GM12878 (cell line): ENCODE results near the gene INIP. TPM values are rescaled to one million over a fixed set of nuclear protein-coding genes. Genes with fewer than 3 reads are reported as not detected.

Experiments used
- ATAC-seq: fragments of 200-7000 bp; cut with Tn5 transposase; 3 replicates; pipeline ENCODE4 v1.9.1; 2020; ENCODE audit warnings: mild to moderate bottlenecking, moderate library complexity
- BruUV-seq: library from RNA; stranded (reverse); fragments of 400-500 nt; replicated peaks from 2 replicates; lab custom pipeline; 2021; lab: Mats Ljungman, UMichigan
- CTCF ChIA-PET: fragments of 300-600 bp; sonication (Branson Sonifier 250); formaldehyde crosslinking; extraction: SDS; loops from one replicate; lab custom pipeline; 2021; ENCODE audit warnings: inconsistent platforms; lab: Yijun Ruan, JAX
- POLR2A ChIA-PET: fragments of 350-600 bp; formaldehyde crosslinking; extraction: SDS; loops from one replicate; lab custom pipeline; 2021; ENCODE audit warnings: inconsistent platforms; lab: Charles Lee
- RAD21 ChIA-PET: fragments of 300-600 bp; sonication (Branson Sonifier 250); formaldehyde crosslinking; loops from one replicate; lab custom pipeline; 2023; ENCODE audit warnings: antibody characterized with exemption; ENCODE audit not compliant: unreplicated experiment; lab: Charles Lee
- SMC1A ChIA-PET: fragments of 300-600 bp; sonication (Branson Sonifier 250); formaldehyde crosslinking; loops from one replicate; lab custom pipeline; 2023; ENCODE audit not compliant: unreplicated experiment, uncharacterized antibody; lab: Charles Lee
- DNase-seq: peaks from one replicate; pipeline ENCODE4 v3.0.0-alpha.2; 2011; ENCODE audit warnings: low read depth, low spot score
- FAIRE-seq: peaks from 3 replicates; lab custom pipeline; 2011; peaks lifted over from hg19 to GRCh38; lab: Jason Lieb, UNC
- H2AFZ ChIP-seq: 2 replicates; pipeline ENCODE4 v1.6.0; 2011; ENCODE audit warnings: low read depth, low read length, control low read depth; ENCODE audit not compliant: control insufficient read depth
- H3K27ac ChIP-seq: 2 replicates; pipeline ENCODE4 v1.5.1; 2011; ENCODE audit warnings: control low read depth; ENCODE audit not compliant: control insufficient read depth, insufficient read depth
- H3K27me3 ChIP-seq, 2 experiments: replicated peaks in 1 of 2; 2 replicates each; pipeline versions ENCODE4 v1.6.0 to v1.6.1; 2011; ENCODE audit warnings: low read length in 1 of 2; ENCODE audit not compliant: control insufficient read depth in 2 of 2, insufficient read depth in 2 of 2
- H3K36me3 ChIP-seq, 2 experiments: 2 replicates each; pipeline ENCODE4 v1.5.1; 2011; ENCODE audit warnings: low read length in 1 of 2; ENCODE audit not compliant: control insufficient read depth in 2 of 2, insufficient read depth in 2 of 2
- H3K4me1 ChIP-seq: 2 replicates; pipeline ENCODE4 v1.6.1; 2011; ENCODE audit warnings: mild to moderate bottlenecking, low read length, moderate library complexity, mixed read lengths; ENCODE audit not compliant: control insufficient read depth, insufficient read depth
- H3K4me2 ChIP-seq: 2 replicates; pipeline ENCODE4 v1.6.0; 2011; ENCODE audit warnings: control low read depth; ENCODE audit not compliant: control insufficient read depth, insufficient read depth
- H3K4me3 ChIP-seq: fragments of 200-600 bp; sonication (generic); 2 replicates; pipeline ENCODE4 v1.5.1; 2016
- H3K79me2 ChIP-seq: 2 replicates; pipeline ENCODE4 v1.6.0; 2011; ENCODE audit warnings: low read length; ENCODE audit not compliant: control insufficient read depth, insufficient read depth
- H3K9ac ChIP-seq: 2 replicates; pipeline ENCODE4 v1.8.0; 2011; ENCODE audit warnings: low read length, control low read depth, mixed read lengths; ENCODE audit not compliant: control insufficient read depth, insufficient read depth
- H3K9me3 ChIP-seq: replicated peaks from 3 replicates; pipeline ENCODE4 v1.5.1; 2011; ENCODE audit warnings: mild to moderate bottlenecking, low read length; ENCODE audit not compliant: control insufficient read depth, insufficient read depth
- H4K20me1 ChIP-seq: 2 replicates; pipeline ENCODE4 v1.6.0; 2011; ENCODE audit not compliant: control insufficient read depth, insufficient read depth
- BCL3 ChIP-seq: IDR thresholded peaks from 2 replicates; pipeline ENCODE4 v1.6.1; 2011; ENCODE audit warnings: borderline replicate concordance, low read depth, mild to moderate bottlenecking, moderate library complexity, low read length; ENCODE audit not compliant: insufficient read depth, poor library complexity, severe bottlenecking
- CHD4 ChIP-seq: fragments of 200-600 bp; sonication (generic); IDR thresholded peaks from 2 replicates; pipeline ENCODE4 v1.6.1; 2016; ENCODE audit warnings: mild to moderate bottlenecking
- E4F1 ChIP-seq: fragments of 450-650 bp; IDR thresholded peaks from 2 replicates; pipeline ENCODE4 v1.6.1; 2018; ENCODE audit warnings: borderline replicate concordance, mild to moderate bottlenecking; ENCODE audit not compliant: partially characterized antibody
- GABPA ChIP-seq: IDR thresholded peaks from 2 replicates; pipeline ENCODE4 v1.6.1; 2014; ENCODE audit warnings: antibody characterized with exemption, low read depth, mild to moderate bottlenecking, inconsistent platforms
- HDGF ChIP-seq: fragments of 450-650 bp; IDR thresholded peaks from 2 replicates; pipeline ENCODE4 v1.6.1; 2016; ENCODE audit warnings: antibody characterized with exemption
- IKZF2 ChIP-seq, 2 experiments: fragments of 450-650 bp; IDR thresholded peaks; 2 replicates each; pipeline ENCODE4 v1.6.1; 2017; ENCODE audit warnings: mild to moderate bottlenecking in 2 of 2, moderate library complexity in 2 of 2
- NFYB ChIP-seq: IDR thresholded peaks from 2 replicates; pipeline ENCODE4 v1.6.1; 2011; ENCODE audit warnings: low read depth, mild to moderate bottlenecking, low read length, improper control_type of control experiment, moderate library complexity; ENCODE audit not compliant: insufficient read depth
- PKNOX1 ChIP-seq: fragments of 450-650 bp; IDR thresholded peaks from 2 replicates; pipeline ENCODE4 v1.6.1; 2016; ENCODE audit warnings: mild to moderate bottlenecking
- POLR2AphosphoS5 ChIP-seq: IDR thresholded peaks from 2 replicates; pipeline ENCODE4 v1.6.1; 2011; ENCODE audit warnings: mild to moderate bottlenecking, low read length, inconsistent platforms
- ZBTB33 ChIP-seq: fragments of 450-650 bp; IDR thresholded peaks from 2 replicates; pipeline ENCODE4 v1.6.1; 2017; ENCODE audit warnings: mild to moderate bottlenecking
- WGBS: methylation state at CpG from one replicate; pipeline ENCODE4 v1.1.6; 2016; ENCODE audit warnings: low lambda C conversion rate; ENCODE audit not compliant: insufficient replicate concordance, insufficient coverage; ENCODE audit errors: missing lambda C conversion rate; 5-methylcytosine and 5-hydroxymethylcytosine counted together
- in situ Hi-C: fragments of 300-500 bp; cut with MboI; formaldehyde crosslinking; loops from 9 replicates; pipeline ENCODE4 v1.14.3; 2018; ENCODE audit warnings: mixed read lengths
- intact Hi-C: fragments of 100-400 bp; cut with micrococcal nuclease; formaldehyde crosslinking; loops from one replicate; pipeline ENCODE4 v1.14.2; 2022; ENCODE audit not compliant: unreplicated experiment
- polyA plus RNA-seq, 11 experiments: library from polyadenylated mRNA; depleted of rRNA in 4 of 11; unstranded in 6 of 11; stranded (reverse) in 5 of 11; fragments of >200 nt; fragmentation: Nextera tagmentation in 4 of 11; fragmentation: Illumina TruSeq in 1 of 11; extraction: Ambion mirVana in 4 of 11; extraction: Trizol in 1 of 11; gene quantifications; 1 replicate in 1 of 11; 2 replicates in 10 of 11; pipeline versions ENCODE4 v1.2.1 to v1.2.3, GENCODE V29; 2011 to 2016; ENCODE audit warnings: inconsistent platforms in 2 of 11, missing spikeins in 2 of 11, low read depth in 1 of 11
- total RNA-seq, 4 experiments: library from RNA; depleted of rRNA in 3 of 4; stranded (reverse); fragments of >200 nt in 3 of 4; fragmentation: Illumina TruSeq in 1 of 4; extraction: Trizol in 1 of 4; gene quantifications; 2 replicates each; pipeline versions ENCODE4 v1.2.1 to v1.2.3, GENCODE V29; 2013 to 2021

Gene INIP
- total and polyA plus RNA-seq, 10 of the 15 experiments (the other 5 are each of a cell fraction or from before 2014, with no cell fraction given): 18.9 to 66.5 (median 37.7) TPM

GRCh38 chr9:112703304-112703703, 14.6 kb downstream of the INIP start:
- Histone ChIP-seq H4K20me1 (no peaks in the 10 kb centered on the region), H3K4me1 (peaks cover 10% of the 10 kb centered on the region; the same call in 1 of the 2 replicates), H3K36me3 (peaks cover 0 to 5% of the 10 kb centered on the region in 2 experiments; a peak in 1 of 4 replicates), H3K27ac (no peak overlapping the region)
- DNase-seq (no peak), ATAC-seq (no peak)
- in situ Hi-C loops: no loop called here
- 63% methylated on average over 2 of the region's 2 CpGs for WGBS
- ChIA-PET CTCF (interaction anchor here (1.4 kb wide), 1 partner anchor 15 kb away, joined by 3 read pairs; the partner anchor contains the start of gene INIP), SMC1A (interaction anchor here (0.6 to 1.3 kb wide), 2 partner anchors 13 to 17 kb away, joined by 3 read pairs; no protein-coding TSS in a partner anchor)
- TF ChIP-seq ZBTB33 (no peak), GABPA (no peak), PKNOX1 (no peak), CHD4 (no peak), IKZF2 (IDR thresholded peaks at IDR 0.05) (no peak), NFYB (no peak), BCL3 (no peak), E4F1 (no peak), POLR2AphosphoS5 (no peak), HDGF (no peak)
- TF ChIP-seq, all 136 proteins: peak for 0
- BruUV-seq: no TSS peak
- ChIA-PET RAD21 (no interaction called here), POLR2A (no interaction called here)
- H3K79me2 ChIP-seq: no peaks in the 10 kb centered on the region; the same call in none of the 2 replicates
- H3K27me3 ChIP-seq: no peaks in the 10 kb centered on the region
- no peak overlapping the region for H3K4me3 ChIP-seq
- no peak overlapping the region for H3K9ac ChIP-seq
- H3K4me2 ChIP-seq: no peak overlapping the region
- H3K9me3 ChIP-seq: no peaks in the 10 kb centered on the region
- H2AFZ ChIP-seq: no peak overlapping the region
- intact Hi-C loops: no loop called here
- FAIRE-seq: no peak
